Lower leg skin (tissue), 3 donors: ENCODE measurements around the gene PTCH2.

ENCODE experiments used
- CTCF ChIP-seq, 3 donors: fragments of 450-650 bp; IDR thresholded peaks; one replicate each; pipeline ENCODE4 v1.5.1; 2016; ENCODE audit warnings: antibody characterized with exemption in 3 of 3, mild to moderate bottlenecking in 3 of 3, moderate library complexity in 2 of 3
- POLR2A ChIP-seq, 2 donors: fragments of 450-650 bp; IDR thresholded peaks; one replicate each; pipeline ENCODE4 v1.6.1; 2016 to 2017; ENCODE audit warnings: antibody characterized with exemption in 2 of 2, mild to moderate bottlenecking in 1 of 2, moderate library complexity in 1 of 2

- TF ChIP-seq CTCF (IDR thresholded peaks at IDR 0.05) (no peak), POLR2A (IDR thresholded peaks at IDR 0.05) (no peak)
Measured at GRCh38 chr1:44857446-44857845, 14.4 kb upstream of the PTCH2 start.
